DOHH2 (cell line): Measurements from ENCODE around the gene RNU1-1.

Experiments used
- EZH2phosphoT487 ChIP-seq: fragments of 200-600 bp; sonication (generic); IDR thresholded peaks from 2 replicates; pipeline ENCODE4 v1.6.1; 2017; ENCODE audit warnings: borderline replicate concordance, mild to moderate bottlenecking, antibody characterized with exemption, low read length, moderate library complexity, mixed read lengths
- TF ChIP-seq, protein P1 (sequence below): fragments of 200-600 bp; sonication (generic); IDR thresholded peaks from one replicate; pipeline ENCODE4 v1.5.1; 2014; ENCODE audit warnings: antibody characterized with exemption, mild to moderate bottlenecking, low read depth, low read length; ENCODE audit not compliant: poor library complexity, severe bottlenecking

DNA sequence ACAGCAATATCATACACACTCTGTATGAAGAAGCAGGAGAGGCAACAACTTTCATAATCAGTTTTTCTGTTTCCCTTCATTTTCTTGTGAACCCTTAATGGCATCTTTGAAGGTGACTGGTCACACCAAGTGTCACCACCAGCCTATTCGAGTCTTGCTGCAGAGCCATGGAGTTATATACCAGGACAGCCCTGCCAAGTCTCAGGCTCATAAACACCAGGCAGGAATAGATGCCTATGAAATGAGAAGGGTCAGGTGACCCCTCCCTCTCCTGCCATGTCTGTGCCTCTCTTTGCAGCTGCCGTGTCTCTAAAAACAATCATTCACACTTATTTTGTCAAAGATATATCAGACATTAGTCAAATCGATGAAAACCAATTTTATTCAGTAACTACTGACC, 45.5 kb downstream of the RNU1-1 start:
- TF ChIP-seq, protein P1, sequence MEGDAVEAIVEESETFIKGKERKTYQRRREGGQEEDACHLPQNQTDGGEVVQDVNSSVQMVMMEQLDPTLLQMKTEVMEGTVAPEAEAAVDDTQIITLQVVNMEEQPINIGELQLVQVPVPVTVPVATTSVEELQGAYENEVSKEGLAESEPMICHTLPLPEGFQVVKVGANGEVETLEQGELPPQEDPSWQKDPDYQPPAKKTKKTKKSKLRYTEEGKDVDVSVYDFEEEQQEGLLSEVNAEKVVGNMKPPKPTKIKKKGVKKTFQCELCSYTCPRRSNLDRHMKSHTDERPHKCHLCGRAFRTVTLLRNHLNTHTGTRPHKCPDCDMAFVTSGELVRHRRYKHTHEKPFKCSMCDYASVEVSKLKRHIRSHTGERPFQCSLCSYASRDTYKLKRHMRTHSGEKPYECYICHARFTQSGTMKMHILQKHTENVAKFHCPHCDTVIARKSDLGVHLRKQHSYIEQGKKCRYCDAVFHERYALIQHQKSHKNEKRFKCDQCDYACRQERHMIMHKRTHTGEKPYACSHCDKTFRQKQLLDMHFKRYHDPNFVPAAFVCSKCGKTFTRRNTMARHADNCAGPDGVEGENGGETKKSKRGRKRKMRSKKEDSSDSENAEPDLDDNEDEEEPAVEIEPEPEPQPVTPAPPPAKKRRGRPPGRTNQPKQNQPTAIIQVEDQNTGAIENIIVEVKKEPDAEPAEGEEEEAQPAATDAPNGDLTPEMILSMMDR = no peak
- TF ChIP-seq EZH2phosphoT487 = no peak
